ENCODE results near the gene COG5. TPM values are rescaled to one million over a fixed set of nuclear protein-coding genes. Genes with fewer than 3 reads are reported as not detected.
"Not testable (repeated sequence)": the region's sequence is repeated elsewhere in the genome, so short reads cannot be mapped to it uniquely, and the experiment has no call there.

COG5 gene
- total RNA-seq, 2 donors from 2014 or later: 42.8 to 57.8 TPM

- ATAC-seq (no peak), DNase-seq (no peak)
- intact Hi-C loops (cut with DNase I): no loop called here
Observed at GRCh38 chr7:107161415-107161814, 402.3 kb downstream of the COG5 start.

- intact Hi-C loops (cut with DNase I): no loop called here
- no peak for DNase-seq
- ATAC-seq: no peak
Observed at GRCh38 chr7:107160389-107160788, 403.3 kb downstream of the COG5 start.

DNA sequence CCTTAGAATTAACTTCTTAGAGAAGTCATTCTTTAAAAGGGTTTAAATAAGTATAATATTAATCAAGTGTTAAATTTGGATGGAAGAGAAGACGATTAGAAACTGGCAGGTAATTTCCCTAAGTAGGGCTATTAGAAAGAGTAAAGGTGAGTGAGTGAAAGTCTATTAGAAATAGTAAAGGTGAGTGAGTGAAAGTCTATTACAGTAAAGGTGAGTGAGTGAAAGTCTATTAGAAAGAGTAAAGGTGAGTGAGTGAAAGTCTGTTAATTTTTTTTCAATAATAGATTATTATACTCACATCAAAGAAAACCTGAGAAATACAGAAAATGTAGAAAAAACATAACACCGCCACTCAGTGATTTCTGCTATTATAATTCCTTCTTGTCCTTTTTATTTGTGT, 405.7 kb downstream of the COG5 start:
- DNase-seq (no peak), ATAC-seq (no peak)
- intact Hi-C loops (cut with DNase I): loop anchor here in 1 of 2 donors (10.0 kb wide), 1 partner anchor 363 kb away; no protein-coding TSS in a partner anchor

- DNase-seq (no peak), ATAC-seq (no peak)
- intact Hi-C loops (cut with DNase I): loop anchor here in 1 of 2 donors (10.0 kb wide), 1 partner anchor 362 kb away; no protein-coding TSS in a partner anchor
Observed at GRCh38 chr7:107157091-107157490, 406.6 kb downstream of the COG5 start.

- DNase-seq, ATAC-seq: not testable (repeated sequence)
- intact Hi-C loops (cut with DNase I): loop anchor here in 1 of 2 donors (10.0 kb wide), 1 partner anchor 361 kb away; no protein-coding TSS in a partner anchor
Observed at GRCh38 chr7:107155726-107156125, 408.0 kb downstream of the COG5 start.

GRCh38 chr7:107154826-107155225, 408.9 kb downstream of the COG5 start:
- ATAC-seq (peak in 1 of 2 donors; percentile 27), DNase-seq (no peak)
- intact Hi-C loops (cut with DNase I): loop anchor here in 1 of 2 donors (10.0 kb wide), 1 partner anchor 360 kb away; no protein-coding TSS in a partner anchor

- intact Hi-C loops (cut with DNase I): loop anchor here in 1 of 2 donors (10.0 kb wide), 1 partner anchor 357 kb away; no protein-coding TSS in a partner anchor
- DNase-seq: no peak
- ATAC-seq: no peak
Observed at GRCh38 chr7:107152011-107152410, 411.7 kb downstream of the COG5 start.

Other genes with a start within 250 kb of the COG5 start
- 10 to 100 TPM; 15.7 to 33.5 TPM for gene GPR22, start 93.9 kb downstream of the COG5 start, total RNA-seq
- 1 to 10 TPM; 6.1 to 6.4 TPM for gene DUS4L, start 51 bp upstream of the COG5 start, total RNA-seq
- gene BCAP29, start 16.3 kb upstream of the COG5 start, total RNA-seq: 10 to 100 TPM; 84.1 to 95.2 TPM
- under 1 TPM; 0.58 to 0.74 TPM for gene SLC26A4, start 96.9 kb upstream of the COG5 start, total RNA-seq
- gene CBLL1, start 180.2 kb upstream of the COG5 start, total RNA-seq: 10 to 100 TPM; 17.8 to 21.2 TPM
- gene SLC26A3, start 239.3 kb upstream of the COG5 start, total RNA-seq: not detected